ENCODE data around the gene FBXL16. TPM values are rescaled to one million over a fixed set of nuclear protein-coding genes. Genes with fewer than 3 reads are reported as not detected.

The FBXL16 gene
- total RNA-seq, 4 donors from 2014 or later, result 2.2 to 8.4 (median 3.7) TPM

DNA sequence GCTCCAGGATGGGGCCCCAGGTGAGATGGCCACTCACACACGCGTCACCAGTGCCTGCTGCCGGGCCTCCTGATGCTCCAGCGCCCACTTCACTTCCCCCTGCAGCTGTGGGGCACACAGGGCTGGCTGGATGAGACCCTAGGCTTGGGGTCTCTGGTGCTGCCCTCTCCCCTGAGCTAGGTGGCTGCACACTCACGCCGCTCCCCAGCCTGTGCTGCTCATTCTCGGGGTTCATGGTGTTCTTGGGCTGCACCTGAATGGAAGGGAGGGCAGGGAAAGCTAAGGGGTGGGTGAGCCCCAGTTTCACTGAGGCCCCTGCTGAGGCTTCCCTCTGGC, 19.4 kb upstream of the FBXL16 start:
- Histone ChIP-seq H3K4me3 (no peak overlapping the region), H3K4me1 (peaks cover 37 to 59% (median 43%) of the 10 kb centered on the region in 3 donors), H3K27ac (no peak overlapping the region), H3K9me3 (no peaks in the 10 kb centered on the region), H3K36me3 (no peaks in the 10 kb centered on the region), H3K27me3 (peaks cover 0 to 49% (median 1%) of the 10 kb centered on the region in 4 donors)
- WGBS, 2 donors, result 64 to 68% methylated on average over 5 to 6 of the region's 7 CpGs
- DNase-seq, result no peak
- TF ChIP-seq, protein P1, sequence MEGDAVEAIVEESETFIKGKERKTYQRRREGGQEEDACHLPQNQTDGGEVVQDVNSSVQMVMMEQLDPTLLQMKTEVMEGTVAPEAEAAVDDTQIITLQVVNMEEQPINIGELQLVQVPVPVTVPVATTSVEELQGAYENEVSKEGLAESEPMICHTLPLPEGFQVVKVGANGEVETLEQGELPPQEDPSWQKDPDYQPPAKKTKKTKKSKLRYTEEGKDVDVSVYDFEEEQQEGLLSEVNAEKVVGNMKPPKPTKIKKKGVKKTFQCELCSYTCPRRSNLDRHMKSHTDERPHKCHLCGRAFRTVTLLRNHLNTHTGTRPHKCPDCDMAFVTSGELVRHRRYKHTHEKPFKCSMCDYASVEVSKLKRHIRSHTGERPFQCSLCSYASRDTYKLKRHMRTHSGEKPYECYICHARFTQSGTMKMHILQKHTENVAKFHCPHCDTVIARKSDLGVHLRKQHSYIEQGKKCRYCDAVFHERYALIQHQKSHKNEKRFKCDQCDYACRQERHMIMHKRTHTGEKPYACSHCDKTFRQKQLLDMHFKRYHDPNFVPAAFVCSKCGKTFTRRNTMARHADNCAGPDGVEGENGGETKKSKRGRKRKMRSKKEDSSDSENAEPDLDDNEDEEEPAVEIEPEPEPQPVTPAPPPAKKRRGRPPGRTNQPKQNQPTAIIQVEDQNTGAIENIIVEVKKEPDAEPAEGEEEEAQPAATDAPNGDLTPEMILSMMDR (IDR thresholded peaks at IDR 0.05), result no peak
- TF ChIP-seq POLR2A (IDR thresholded peaks at IDR 0.05), result no peak
- intact Hi-C loops (cut with DNase I), result no loop called here

DNA sequence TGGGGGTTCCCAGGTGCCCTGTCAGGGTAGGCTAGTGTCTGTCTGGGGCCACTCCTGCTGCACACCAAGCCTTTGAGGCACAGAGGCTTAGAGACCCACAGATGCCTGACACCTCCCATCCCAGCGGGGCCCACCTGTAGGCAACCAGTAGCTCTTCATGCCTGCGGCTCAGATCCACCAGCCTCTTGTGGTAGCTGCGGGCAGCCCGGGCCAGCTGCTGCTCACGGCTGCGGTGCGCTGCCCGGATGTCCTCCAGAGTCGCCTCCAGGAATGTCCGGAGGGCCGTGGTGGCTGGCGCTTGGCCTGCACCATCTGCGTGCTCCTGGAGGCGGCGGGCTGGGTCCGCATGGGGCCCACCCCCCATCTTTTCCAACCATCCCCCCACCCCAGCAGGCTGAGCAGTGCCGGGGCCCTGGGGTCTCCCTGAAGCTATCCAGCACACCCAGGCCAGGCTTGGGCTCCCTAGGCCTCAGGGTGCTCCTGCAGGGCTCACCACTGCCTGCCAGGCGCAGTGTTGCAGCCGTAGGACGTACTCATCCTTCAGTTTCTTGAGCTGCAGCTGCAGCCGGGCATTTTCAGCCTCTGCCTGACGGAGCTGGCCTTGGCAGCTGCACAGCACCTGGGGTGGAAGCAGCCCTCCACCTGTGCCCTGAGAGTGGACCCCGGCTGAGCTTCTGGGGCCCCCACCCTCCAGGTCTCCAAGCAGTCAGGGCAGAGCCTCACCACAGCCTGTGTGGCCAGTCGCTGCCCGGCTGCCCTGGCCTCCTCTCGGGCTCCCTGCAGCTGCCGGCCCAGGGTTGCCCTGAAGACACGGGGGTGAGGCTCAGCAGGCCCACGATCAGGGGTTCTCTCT, 18.8 kb upstream of the FBXL16 start:
- no peaks in the 10 kb centered on the region for H3K9me3 ChIP-seq
- H3K4me3 ChIP-seq, result no peak overlapping the region
- peaks cover 0 to 48% (median 1%) of the 10 kb centered on the region in 4 donors for H3K27me3 ChIP-seq
- 40% methylated on average over 1 to 5 of the region's 29 CpGs for WGBS, 2 donors
- TF ChIP-seq, protein P1 (IDR thresholded peaks at IDR 0.05), result no peak
- TF ChIP-seq POLR2A (IDR thresholded peaks at IDR 0.05), result no peak
- intact Hi-C loops (cut with DNase I), result no loop called here
- no peak for DNase-seq
- H3K4me1 ChIP-seq, result peaks cover 41 to 65% (median 45%) of the 10 kb centered on the region in 3 donors
- no peak overlapping the region for H3K27ac ChIP-seq
- no peaks in the 10 kb centered on the region for H3K36me3 ChIP-seq

DNA sequence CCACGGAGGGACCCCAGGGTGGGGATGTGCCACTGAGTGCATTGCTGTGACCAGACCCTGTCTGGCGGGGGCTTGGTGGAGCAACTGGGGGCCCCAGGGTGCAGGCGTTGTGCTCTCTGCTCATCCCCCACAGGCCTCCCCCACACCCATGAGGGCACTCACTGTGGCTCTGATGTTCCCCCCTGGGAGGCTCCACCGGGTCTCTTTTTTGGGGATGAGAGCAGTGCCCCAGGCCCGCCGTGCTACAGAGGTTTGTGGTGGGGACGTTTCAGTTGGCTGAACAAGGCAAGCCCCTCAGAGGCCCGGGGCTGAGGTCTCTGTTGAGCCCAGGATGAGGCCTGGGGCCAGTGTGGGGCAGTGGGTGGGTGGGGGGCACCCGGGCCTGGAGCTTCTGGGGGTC, 18.1 kb upstream of the FBXL16 start:
- TF ChIP-seq, protein P1 (IDR thresholded peaks at IDR 0.05), result no peak
- TF ChIP-seq POLR2A (IDR thresholded peaks at IDR 0.05), result no peak
- intact Hi-C loops (cut with DNase I), result no loop called here
- WGBS, 2 donors, result 60 to 73% methylated on average over 1 to 2 of the region's 9 CpGs
- no peak for DNase-seq
- Histone ChIP-seq H3K9me3 (no peaks in the 10 kb centered on the region), H3K27me3 (peaks cover 0 to 41% (median 1%) of the 10 kb centered on the region in 4 donors), H3K4me1 (peaks cover 39 to 65% (median 42%) of the 10 kb centered on the region in 3 donors), H3K36me3 (no peaks in the 10 kb centered on the region), H3K4me3 (no peak overlapping the region), H3K27ac (no peak overlapping the region)

DNA sequence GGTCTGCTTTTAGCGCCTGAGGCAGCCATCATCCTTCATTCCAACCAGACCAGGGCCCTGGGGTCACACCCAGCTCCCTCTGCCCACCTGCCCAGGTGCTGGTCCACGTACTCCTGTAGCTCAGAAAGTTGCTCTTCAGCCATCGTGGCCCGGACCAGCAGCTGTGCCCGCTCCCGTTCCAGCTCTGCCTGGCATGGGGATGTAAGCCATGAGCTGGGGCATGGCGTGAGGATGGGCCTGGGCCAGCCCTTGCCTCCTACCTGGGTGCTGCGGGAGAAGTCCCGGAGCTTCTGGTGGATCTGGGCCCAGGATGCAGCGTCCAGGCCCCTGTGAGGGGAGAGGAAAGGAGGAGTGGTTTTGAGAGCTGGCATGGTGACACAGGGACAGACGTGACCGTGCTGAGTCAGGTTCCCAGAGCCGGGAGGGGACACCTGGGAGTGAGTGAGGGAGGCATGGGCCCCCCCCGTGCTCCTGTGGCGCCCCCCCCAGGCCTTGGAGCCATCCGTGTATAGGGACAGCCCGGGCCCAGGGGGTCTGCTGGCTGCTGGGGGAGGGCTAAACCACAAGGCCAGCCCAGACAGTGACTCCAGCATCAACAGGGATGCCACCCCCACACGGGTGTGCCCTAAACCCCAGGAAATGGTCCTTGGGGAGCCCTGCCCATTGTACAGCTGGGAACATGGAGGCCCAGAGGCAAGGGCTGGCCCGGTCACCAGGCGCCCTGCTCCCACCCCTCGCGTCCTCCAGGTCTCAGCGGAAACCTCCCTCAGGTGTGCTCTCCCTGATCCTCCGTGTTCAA, 17.4 kb upstream of the FBXL16 start:
- DNase-seq, result no peak
- H3K27ac ChIP-seq, result no peak overlapping the region
- TF ChIP-seq POLR2A (IDR thresholded peaks at IDR 0.05), result no peak
- TF ChIP-seq, protein P1 (IDR thresholded peaks at IDR 0.05), result no peak
- intact Hi-C loops (cut with DNase I), result no loop called here
- peaks cover 32 to 58% (median 35%) of the 10 kb centered on the region in 3 donors for H3K4me1 ChIP-seq
- WGBS, 2 donors, result 81% methylated on average over 6 of the region's 24 CpGs; no CpG with 5 or more reads in 1 of the 2 donors
- H3K4me3 ChIP-seq, result no peak overlapping the region
- H3K9me3 ChIP-seq, result no peaks in the 10 kb centered on the region
- H3K27me3 ChIP-seq, result peaks cover 0 to 38% (median 1%) of the 10 kb centered on the region in 4 donors
- H3K36me3 ChIP-seq, result no peaks in the 10 kb centered on the region

All from esophagus squamous epithelium (tissue), 5 donors.